Breast epithelium (tissue), 3 donors: Measurements from ENCODE around the gene MESD.

Source experiments
- POLR2A ChIP-seq: fragments of 450-650 bp; IDR thresholded peaks from one replicate; pipeline ENCODE4 v1.6.1; 2016; ENCODE audit warnings: antibody characterized with exemption, mild to moderate bottlenecking, moderate library complexity
- TF ChIP-seq, protein P1 (sequence below), 3 donors: fragments of 450-650 bp; IDR thresholded peaks; one replicate each; pipeline ENCODE4 v1.5.1; 2016 to 2017; ENCODE audit warnings: antibody characterized with exemption in 3 of 3, mild to moderate bottlenecking in 3 of 3, moderate library complexity in 3 of 3

DNA sequence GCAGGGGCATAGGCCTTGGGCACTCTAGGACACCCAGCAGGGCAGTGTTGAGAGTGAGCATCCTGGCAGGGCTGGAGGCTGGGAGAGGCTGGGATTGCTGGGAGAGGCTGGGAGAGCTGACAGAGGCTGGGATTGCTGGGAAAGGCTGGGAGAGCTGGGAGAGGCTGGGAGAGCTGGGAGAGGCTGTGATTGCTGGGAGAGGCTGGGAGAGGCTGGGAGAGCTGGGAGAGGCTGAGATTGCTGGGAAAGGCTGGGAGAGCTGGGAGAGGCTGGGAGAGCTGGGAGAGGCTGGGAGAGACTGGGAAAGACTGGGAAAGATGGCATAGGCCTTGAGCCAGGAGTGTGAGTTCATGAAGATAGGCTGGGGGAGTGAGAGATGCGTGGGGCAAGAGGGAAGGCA lies 77.8 kb downstream of the MESD start:
- TF ChIP-seq, protein P1, sequence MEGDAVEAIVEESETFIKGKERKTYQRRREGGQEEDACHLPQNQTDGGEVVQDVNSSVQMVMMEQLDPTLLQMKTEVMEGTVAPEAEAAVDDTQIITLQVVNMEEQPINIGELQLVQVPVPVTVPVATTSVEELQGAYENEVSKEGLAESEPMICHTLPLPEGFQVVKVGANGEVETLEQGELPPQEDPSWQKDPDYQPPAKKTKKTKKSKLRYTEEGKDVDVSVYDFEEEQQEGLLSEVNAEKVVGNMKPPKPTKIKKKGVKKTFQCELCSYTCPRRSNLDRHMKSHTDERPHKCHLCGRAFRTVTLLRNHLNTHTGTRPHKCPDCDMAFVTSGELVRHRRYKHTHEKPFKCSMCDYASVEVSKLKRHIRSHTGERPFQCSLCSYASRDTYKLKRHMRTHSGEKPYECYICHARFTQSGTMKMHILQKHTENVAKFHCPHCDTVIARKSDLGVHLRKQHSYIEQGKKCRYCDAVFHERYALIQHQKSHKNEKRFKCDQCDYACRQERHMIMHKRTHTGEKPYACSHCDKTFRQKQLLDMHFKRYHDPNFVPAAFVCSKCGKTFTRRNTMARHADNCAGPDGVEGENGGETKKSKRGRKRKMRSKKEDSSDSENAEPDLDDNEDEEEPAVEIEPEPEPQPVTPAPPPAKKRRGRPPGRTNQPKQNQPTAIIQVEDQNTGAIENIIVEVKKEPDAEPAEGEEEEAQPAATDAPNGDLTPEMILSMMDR (IDR thresholded peaks at IDR 0.05), result no peak
- TF ChIP-seq POLR2A, result no peak
